ENCODE data around the gene ATF6B.
"Not testable (repeated sequence)": the region's sequence is repeated elsewhere in the genome, so short reads cannot be mapped to it uniquely, and the experiment has no call there.

Gene ATF6B

DNA sequence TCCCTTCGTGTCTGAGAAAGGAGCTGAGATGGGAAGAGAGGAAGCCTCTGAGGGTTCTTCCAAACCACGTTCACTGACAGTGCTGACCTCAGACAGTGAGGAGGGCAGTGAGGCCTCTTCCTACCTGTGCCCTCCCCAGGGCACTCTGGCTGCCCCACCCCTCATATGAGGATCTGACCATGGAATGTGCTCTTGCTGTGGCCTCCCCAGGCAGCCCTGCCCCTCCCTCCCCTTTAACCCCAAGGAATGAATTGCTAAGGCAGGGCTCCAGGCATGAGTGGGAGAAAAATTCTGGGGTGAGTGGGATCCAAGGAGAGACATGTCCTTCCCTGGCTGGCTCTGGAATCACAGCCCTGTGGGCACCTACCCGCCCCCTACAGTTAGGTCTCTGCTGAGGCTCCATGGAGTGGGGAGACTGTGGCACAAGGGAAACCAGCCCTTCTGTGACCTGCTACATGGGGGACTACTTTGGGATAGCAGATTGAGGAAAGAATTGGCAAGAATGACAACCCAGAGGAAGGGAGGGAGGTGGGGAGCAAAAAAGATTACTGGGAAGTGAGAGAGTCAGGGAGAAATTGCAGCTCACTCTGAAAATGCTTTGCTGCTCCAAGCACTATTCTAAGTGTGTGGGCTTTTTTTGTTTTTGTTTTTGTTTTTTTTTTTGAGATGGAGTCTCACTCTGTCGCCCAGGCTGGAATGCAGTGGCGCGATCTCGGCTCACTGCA lies 48.3 kb downstream of the ATF6B start:
- DNase-seq = no peak

DNA sequence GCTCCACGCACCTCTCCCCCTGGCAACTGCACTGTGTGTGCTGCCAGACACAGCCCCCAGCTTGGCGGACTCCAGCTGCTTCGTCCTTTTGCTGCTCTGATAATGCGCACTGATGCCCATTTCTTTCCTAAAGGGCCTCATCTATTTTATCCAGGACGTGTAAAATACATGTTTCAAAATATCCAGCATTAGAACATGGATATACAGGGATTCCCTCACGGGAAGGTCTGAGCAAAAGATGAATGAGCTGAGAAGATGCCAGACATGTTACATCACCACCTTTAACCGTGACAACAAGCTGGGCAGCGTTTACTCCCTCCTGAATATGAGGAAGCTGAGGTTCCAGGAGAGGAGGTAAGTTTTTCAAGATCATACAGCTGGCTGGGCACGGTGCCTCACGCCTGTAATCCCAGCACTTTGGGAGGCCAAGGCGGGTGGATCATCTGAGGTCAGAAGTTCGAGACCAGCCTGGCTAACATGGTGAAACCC lies 51.7 kb downstream of the ATF6B start:
- no peak for DNase-seq

DNA sequence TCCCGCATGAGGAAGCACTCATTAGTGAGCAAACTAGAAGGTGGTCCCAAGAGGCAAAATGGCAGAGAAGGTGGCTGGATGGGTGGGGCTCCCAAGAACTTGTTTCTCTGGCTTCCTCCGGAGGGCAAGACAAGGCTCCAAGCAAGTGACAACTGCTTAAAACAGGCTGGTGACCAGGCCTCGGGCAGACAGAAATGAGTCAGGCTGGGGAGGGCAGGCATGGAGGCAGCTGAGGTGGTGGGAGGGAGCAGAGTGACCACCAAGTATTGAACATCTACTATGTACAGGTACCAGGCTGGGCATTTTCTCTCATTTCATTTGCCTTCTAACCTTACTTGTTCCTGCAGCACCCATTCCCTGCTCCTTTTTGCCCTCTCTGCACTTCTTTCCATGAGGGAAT lies 52.3 kb downstream of the ATF6B start:
- no peak for DNase-seq

DNA sequence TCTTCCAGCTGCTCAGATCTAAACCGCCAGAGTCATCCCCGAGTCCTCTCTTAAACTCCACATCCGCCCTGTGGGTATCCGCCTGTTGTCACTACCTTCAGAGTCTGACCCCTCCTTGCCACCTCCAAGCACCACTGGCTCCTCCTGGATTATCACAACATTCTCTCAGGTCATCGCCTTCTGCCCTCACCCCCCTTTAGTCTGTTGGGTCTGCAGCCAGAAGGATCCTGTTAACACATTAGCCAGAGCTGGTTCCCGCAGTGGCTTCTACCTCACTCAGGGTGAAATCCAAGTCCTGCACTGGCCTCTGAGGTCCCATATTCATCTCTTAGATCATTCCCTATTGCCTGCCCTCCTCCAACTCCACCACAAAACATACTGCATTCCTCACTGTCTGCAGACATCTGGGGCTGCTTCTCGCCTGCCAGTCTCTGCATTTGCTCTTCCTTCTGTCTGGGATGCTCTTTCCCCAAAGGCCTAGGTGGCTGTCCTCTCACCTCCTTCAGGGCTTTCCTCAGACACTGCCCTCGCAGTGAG lies 53.0 kb downstream of the ATF6B start:
- DNase-seq = no peak

DNA sequence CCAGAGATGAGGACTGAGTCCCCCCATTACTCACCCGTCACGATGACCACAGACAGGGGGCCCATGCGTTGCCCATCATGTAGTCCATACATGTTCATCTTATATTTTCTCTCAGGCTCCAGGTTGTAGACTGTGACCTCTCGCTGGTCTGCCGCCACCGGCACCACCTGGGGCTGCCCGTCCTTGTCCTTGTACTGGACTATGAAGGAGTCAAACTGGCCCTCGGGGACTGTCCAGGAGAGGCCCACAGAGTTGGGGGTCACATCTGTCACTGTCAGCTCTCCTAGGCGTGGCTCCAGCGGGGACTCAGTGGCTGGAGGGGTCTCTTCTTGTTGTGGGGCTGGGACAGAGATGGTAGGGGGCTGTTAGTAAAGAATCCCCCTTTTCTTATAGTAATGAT lies 54.4 kb downstream of the ATF6B start:
- DNase-seq = no peak

DNA sequence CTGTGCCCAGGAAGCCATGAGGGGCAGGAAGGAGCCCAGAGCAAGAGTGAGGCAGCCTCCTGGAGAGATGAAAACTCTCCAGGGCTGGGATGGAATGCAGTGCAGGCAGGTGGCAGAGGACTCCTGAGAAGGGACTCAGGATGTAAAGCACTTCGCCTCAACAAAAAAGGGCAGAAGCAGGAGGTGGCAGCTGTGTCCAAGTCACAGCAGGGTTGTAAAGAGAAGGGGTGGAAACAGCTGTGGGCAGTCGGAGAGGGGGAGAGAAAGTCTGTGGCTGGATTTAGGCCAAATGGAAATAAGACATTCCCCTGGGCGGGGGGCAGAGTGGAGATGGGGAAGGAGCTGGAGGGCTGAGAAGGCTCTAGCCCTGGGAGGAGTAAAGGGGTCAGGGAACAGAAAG lies 54.9 kb downstream of the ATF6B start:
- DNase-seq = no peak

DNA sequence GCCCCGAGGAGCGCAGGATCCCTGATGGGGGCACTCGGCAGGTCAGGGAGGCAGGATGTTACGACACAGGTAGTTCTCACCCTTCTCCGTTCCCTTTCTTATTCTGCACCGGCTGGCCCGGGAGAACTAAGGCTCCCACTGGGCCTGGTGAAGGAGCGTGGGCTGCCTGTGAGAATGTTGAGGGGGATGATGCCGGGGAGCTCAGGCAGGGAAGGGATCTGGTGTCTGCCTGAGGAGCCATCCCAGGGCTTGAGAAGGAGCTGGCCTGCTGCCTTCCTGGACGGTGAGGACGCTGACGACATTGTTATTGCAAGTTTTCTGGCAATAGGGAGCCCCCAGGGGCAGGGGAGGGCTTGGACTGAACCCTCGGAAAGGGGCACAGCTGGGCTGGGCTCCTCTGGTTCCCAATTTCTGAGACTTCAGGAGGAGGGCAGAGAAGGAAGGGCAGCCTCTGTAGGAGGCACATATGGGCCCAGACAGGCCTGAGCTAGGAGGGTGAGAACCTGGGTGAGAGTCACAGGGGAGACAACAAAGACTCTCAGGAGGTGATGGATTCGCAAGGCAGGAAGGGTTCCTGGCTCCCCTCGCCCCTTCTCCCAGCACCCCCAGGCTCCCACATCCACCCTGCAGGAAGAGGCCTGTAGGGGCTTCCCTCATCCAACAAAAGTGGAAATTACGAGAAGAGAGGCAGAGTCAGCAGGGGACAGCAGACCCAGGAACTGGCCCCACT lies 57.1 kb downstream of the ATF6B start:
- no peak for DNase-seq

DNA sequence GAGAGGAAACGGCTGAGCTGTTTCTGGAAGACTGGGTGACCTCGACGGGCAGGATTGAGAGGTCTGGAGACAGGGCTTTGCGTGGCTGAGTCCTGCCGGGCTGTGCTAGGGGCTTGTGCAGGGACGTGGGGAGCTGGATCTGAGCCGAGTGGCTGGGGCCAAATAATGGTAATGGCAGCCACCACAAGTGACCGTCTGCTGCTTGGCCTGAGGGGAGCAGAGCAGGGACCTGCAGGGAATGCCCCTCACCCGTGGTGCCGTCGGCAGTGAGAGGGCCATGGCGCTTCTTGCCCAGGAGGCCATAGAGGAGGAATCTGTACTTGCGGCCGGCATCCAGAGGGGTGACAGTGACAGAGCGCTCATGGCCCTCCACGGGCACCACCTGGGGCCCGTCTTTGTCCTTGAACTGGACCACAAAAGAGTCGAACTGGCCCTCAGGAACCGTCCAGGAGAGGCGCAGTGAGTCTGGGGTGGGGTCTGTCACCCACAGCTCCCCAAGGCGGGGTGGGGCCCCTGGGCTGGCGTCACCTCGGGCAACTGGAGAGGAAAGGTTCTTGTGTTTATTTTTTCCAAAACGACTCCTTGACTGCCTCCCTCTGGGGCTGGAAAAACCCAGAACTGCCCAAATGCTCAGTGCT lies 58.0 kb downstream of the ATF6B start:
- no peak for DNase-seq

DNA sequence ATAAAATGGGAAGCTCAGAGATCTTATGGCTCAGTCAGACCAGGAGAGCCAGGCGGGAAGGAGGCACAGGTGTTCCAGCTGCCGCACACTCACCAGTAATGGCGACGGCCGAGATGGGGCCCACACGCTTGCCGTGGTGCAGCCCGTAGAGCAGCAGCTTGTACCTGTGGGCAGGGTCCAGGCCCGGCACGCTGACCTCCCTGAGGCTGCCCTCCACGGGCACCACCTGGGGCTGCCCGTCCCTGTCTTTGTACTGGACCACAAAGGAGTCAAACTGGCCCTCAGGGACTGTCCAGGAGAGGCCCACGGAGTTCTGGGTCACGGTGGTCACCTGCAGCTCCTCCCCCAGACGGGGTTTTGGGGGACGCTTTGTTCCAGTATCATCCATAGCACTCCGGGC lies 58.6 kb downstream of the ATF6B start:
- DNase-seq = no peak

DNA sequence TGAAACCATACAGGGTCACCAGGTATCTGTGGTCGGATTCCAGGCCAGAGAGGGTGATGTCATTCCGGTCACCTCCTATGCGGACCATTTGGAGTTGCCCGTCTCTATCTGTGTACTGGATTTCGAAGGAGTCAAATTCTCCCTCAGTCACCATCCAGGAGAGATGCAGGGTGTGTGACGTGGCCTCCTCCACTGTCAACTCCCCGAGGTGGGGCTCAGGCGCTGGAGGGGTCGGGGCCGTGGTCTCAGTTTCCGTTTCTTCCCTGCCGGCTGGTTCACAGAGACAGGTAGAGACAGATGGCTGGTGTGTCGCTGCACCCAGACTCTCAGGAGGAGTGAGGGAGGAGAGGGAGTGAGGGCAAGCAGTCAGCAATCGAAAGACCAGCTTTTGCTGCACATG lies 59.2 kb downstream of the ATF6B start:
- no peak for DNase-seq

DNA sequence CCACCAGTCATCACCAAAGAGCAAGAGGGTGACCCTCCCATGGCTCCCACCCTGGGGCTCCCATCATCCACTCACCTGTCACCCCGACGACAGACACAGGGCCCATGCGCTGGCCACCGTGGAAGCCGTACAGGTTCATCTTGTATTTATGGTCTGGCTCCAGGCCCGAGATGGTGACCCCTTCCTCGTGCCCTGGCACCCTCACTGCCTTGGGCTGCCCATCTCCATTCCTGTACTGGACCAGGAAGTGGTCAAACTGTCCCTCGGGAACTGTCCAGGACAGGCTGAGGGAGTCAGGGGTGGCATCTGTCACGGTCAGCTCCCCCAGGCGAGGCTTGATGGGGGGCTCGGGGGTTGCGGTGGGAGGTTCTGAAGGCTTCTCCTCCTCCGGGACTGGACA lies 59.7 kb downstream of the ATF6B start:
- DNase-seq = not testable (repeated sequence)

DNA sequence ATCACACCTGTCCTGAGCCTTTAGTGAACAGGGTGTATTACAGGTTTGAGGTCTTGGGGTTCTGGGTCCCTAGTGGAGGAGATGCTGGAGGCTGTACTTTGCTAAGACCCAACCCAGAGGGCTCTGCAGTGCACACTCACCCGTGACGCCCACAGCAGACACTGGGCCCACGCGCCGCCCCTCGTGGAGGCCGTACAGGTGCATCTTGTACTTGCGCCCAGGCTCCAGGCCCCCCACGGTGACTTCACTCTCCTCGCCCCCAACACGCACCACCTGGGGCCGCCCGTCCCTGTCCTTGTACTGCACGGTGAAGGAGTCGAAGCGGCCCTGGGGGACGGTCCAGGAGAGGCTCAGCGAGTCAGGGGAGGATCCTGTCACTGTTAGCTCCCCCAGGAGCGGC lies 60.5 kb downstream of the ATF6B start:
- DNase-seq = not testable (repeated sequence)

Data from T-helper 2 cell (primary cell).